Epidermal melanocyte (primary cell): Measurements from ENCODE around the gene LAMTOR2.
"Not testable (repeated sequence)": the region's sequence is repeated elsewhere in the genome, so short reads cannot be mapped to it uniquely, and the experiment has no call there.

Experiments used
- DNase-seq: peaks from one replicate; pipeline ENCODE4 v3.0.0; 2011; ENCODE audit warnings: low spot score; ENCODE audit not compliant: insufficient read length

Gene LAMTOR2

GRCh38 chr1:156054500-156055280 lies at the start of gene LAMTOR2:
Gene LAMTOR2, plus strand, starts transcription at chr1:156054782. Its CDS starts 108 bp downstream, at chr1:156054890.
- peak; percentile 94 for DNase-seq

GRCh38 chr1:156004843-156005584 lies 49.6 kb upstream of the LAMTOR2 start:
- DNase-seq: no peak

GRCh38 chr1:156006666-156007376 lies 47.8 kb upstream of the LAMTOR2 start:
- peak; percentile 56 for DNase-seq

GRCh38 chr1:156009404-156009803 lies 45.2 kb upstream of the LAMTOR2 start:
- DNase-seq: no peak

GRCh38 chr1:156012051-156012817 lies 42.3 kb upstream of the LAMTOR2 start:
- no peak for DNase-seq

GRCh38 chr1:156014829-156015228 lies 39.8 kb upstream of the LAMTOR2 start:
- no peak for DNase-seq

GRCh38 chr1:156019946-156020292 lies 34.7 kb upstream of the LAMTOR2 start:
- DNase-seq: no peak

- peak; percentile 99 for DNase-seq
These were observed 34.1 kb upstream of the LAMTOR2 start, which contains the start of gene SSR2 for GRCh38 chr1:156020293-156021092. Gene SSR2, minus strand, starts transcription at chr1:156020951. Its CDS starts 784 bp downstream, at chr1:156020167.

- no peak for DNase-seq
These were observed 33.5 kb upstream of the LAMTOR2 start for GRCh38 chr1:156021093-156021428.

GRCh38 chr1:156021954-156022353 lies 32.6 kb upstream of the LAMTOR2 start:
- DNase-seq: no peak

- no peak for DNase-seq
These were observed 29.8 kb upstream of the LAMTOR2 start for GRCh38 chr1:156024801-156025200.

GRCh38 chr1:156025876-156026275 lies 28.7 kb upstream of the LAMTOR2 start:
- peak; percentile 35 for DNase-seq

- no peak for DNase-seq
These were observed 28.0 kb upstream of the LAMTOR2 start for GRCh38 chr1:156026588-156026987.

- DNase-seq: no peak
These were observed 21.6 kb upstream of the LAMTOR2 start for GRCh38 chr1:156033011-156033410.

- DNase-seq: not testable (repeated sequence)
These were observed 19.6 kb upstream of the LAMTOR2 start for GRCh38 chr1:156034991-156035390.

- no peak for DNase-seq
These were observed 11.8 kb upstream of the LAMTOR2 start for GRCh38 chr1:156042828-156043227.

- DNase-seq: no peak
These were observed 9.5 kb upstream of the LAMTOR2 start for GRCh38 chr1:156045076-156045475.

GRCh38 chr1:156048663-156049258 lies 5.8 kb upstream of the LAMTOR2 start:
- no peak for DNase-seq

- DNase-seq: no peak
These were observed 4.2 kb upstream of the LAMTOR2 start for GRCh38 chr1:156050376-156050775.
